Natural killer cell (primary cell): ENCODE measurements around the gene JOSD2. TPM values are rescaled to one million over a fixed set of nuclear protein-coding genes. Genes with fewer than 3 reads are reported as not detected.

Experiments
- ATAC-seq, 3 donors: fragments of 150-1000 bp in 2 of 3; fragments of 200-7000 bp in 1 of 3; cut with Tn5 transposase; 1 replicate in 1 of 3; 2 replicates in 2 of 3; pipeline ENCODE4 v1.10.0; 2021; ENCODE audit warnings: mild to moderate bottlenecking in 2 of 3, moderate library complexity in 2 of 3
- DNase-seq, 2 donors: peaks; one replicate each; pipeline versions ENCODE4 v3.0.0 to v3.0.0-alpha.2; 2013 to 2021; ENCODE audit warnings: mixed read lengths in 1 of 2
- H3K27ac ChIP-seq: one replicate; pipeline ENCODE4 v1.5.1; 2013; ENCODE audit warnings: mild to moderate bottlenecking, low read length
- H3K27me3 ChIP-seq: one replicate; pipeline ENCODE4 v1.6.1; 2013; ENCODE audit warnings: low read length; ENCODE audit not compliant: control insufficient read depth, insufficient read depth
- H3K36me3 ChIP-seq: one replicate; pipeline ENCODE4 v1.6.1; 2013; ENCODE audit warnings: low read length; ENCODE audit not compliant: control insufficient read depth, insufficient read depth
- H3K4me1 ChIP-seq: one replicate; pipeline ENCODE4 v1.6.1; 2013; ENCODE audit warnings: low read length; ENCODE audit not compliant: control insufficient read depth, insufficient read depth
- H3K4me3 ChIP-seq: one replicate; pipeline ENCODE4 v1.5.1; 2013; ENCODE audit warnings: low read length
- H3K9me3 ChIP-seq: one replicate; pipeline ENCODE4 v1.6.1; 2013; ENCODE audit warnings: low read length; ENCODE audit not compliant: control insufficient read depth, insufficient read depth
- H3K27ac Mint-ChIP-seq, 2 donors: one replicate each; pipeline ENCODE4 v1.8.0; 2022; ENCODE audit warnings: mild to moderate bottlenecking in 2 of 2, mixed read lengths in 2 of 2, moderate library complexity in 1 of 2
- H3K27me3 Mint-ChIP-seq, 2 donors: one replicate each; pipeline ENCODE4 v1.8.0; 2022; ENCODE audit warnings: low read depth in 2 of 2, mixed read lengths in 2 of 2
- H3K36me3 Mint-ChIP-seq: one replicate; pipeline ENCODE4 v1.8.0; 2022; ENCODE audit warnings: mixed read lengths
- H3K4me1 Mint-ChIP-seq, 2 donors: one replicate each; pipeline ENCODE4 v1.8.0; 2022; ENCODE audit warnings: mixed read lengths in 2 of 2
- H3K4me3 Mint-ChIP-seq: one replicate; pipeline ENCODE4 v1.8.0; 2022; ENCODE audit warnings: mild to moderate bottlenecking, moderate library complexity, mixed read lengths
- H3K9me3 Mint-ChIP-seq, 2 donors: one replicate each; pipeline ENCODE4 v1.8.0; 2022; ENCODE audit warnings: mixed read lengths in 2 of 2
- WGBS: methylation state at CpG from one replicate; pipeline ENCODE4 v1.1.7; 2013; ENCODE audit warnings: missing lambda C conversion rate; ENCODE audit not compliant: insufficient coverage; 5-methylcytosine and 5-hydroxymethylcytosine counted together
- intact Hi-C: fragments of 100-400 bp; cut with micrococcal nuclease; formaldehyde crosslinking; loops from one replicate; pipeline ENCODE4 v1.14.2; 2022
- total RNA-seq, 4 donors: library from RNA; stranded (reverse); fragments of 120-200 nt in 1 of 4; gene quantifications; one replicate each; pipeline versions ENCODE4 v1.2.3 to v1.2.4, GENCODE V29; 2013 to 2022
- TF ChIP-seq, protein P1 (sequence below): fragments of 200-600 bp; IDR thresholded peaks from one replicate; pipeline ENCODE4 v1.8.0; 2022; ENCODE audit warnings: antibody characterized with exemption

JOSD2 gene
- total RNA-seq, 3 donors from 2014 or later (not counting 1 experiment from before 2014, with no cell fraction given): 18.8 to 22.0 (median 20.3) TPM

DNA sequence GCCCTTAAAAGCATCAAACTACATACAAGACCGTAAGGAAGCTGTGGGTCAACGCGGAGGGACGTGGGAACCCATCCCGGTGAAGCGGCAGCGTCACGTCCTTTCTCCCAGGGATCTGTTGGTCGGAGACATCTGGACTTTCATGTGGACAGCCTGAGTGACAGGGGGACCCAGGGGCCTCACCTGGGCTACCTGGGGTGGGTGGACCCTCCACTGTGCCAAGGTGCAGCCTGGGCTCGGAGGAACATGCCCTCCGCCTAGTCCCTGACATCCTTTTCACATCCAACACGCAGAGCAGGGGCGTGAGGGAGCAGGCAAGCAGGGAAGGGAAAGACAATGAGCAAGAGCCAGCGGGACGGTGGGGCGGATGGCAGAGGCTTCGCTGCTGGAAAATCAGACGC lies 20.6 kb downstream of the JOSD2 start:
- Mint-ChIP-seq H3K36me3 (no peaks in the 10 kb centered on the region), H3K27ac (no peak overlapping the region)

DNA sequence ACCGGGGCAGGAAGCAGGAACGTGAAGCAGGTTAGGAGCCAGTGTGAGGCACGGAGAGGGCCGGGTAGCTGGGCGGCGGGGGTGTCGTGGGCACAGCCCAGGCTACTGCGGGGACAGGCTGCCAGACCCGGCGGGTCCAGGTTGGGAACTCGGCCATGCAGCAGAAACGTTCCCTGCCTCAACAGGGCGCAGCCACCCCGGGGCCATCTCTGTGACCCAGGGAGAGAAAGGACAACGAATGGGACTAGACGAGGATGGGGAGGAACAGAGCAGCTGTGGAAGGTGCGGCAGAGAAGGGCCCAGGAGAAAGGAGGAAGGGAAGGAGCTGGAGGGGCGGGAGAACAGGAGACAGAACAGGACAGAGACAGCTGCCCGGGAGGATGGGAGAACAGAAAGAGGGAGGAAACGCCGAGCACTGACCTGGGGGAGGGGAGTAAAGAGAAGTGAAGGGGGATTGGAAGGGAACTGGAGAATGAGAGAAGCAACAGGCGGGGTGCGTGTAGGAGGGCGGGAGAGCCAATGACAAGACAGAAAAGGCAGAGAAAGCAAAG lies 21.5 kb downstream of the JOSD2 start:
- TF ChIP-seq, protein P1, sequence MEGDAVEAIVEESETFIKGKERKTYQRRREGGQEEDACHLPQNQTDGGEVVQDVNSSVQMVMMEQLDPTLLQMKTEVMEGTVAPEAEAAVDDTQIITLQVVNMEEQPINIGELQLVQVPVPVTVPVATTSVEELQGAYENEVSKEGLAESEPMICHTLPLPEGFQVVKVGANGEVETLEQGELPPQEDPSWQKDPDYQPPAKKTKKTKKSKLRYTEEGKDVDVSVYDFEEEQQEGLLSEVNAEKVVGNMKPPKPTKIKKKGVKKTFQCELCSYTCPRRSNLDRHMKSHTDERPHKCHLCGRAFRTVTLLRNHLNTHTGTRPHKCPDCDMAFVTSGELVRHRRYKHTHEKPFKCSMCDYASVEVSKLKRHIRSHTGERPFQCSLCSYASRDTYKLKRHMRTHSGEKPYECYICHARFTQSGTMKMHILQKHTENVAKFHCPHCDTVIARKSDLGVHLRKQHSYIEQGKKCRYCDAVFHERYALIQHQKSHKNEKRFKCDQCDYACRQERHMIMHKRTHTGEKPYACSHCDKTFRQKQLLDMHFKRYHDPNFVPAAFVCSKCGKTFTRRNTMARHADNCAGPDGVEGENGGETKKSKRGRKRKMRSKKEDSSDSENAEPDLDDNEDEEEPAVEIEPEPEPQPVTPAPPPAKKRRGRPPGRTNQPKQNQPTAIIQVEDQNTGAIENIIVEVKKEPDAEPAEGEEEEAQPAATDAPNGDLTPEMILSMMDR: no peak
- Histone ChIP-seq H3K36me3 (no peaks in the 10 kb centered on the region), H3K4me3 (no peak overlapping the region), H3K4me1 (peaks cover 12% of the 10 kb centered on the region), H3K27ac (no peak overlapping the region), H3K9me3 (no peaks in the 10 kb centered on the region), H3K27me3 (no peaks in the 10 kb centered on the region)
- no peaks in the 10 kb centered on the region for H3K36me3 Mint-ChIP-seq
- ATAC-seq (no peak), DNase-seq (no peak)
- H3K27me3 Mint-ChIP-seq: no peaks in the 10 kb centered on the region
- H3K4me3 Mint-ChIP-seq: no peak overlapping the region
- intact Hi-C loops: no loop called here
- H3K4me1 Mint-ChIP-seq: peaks cover 5 to 42% of the 10 kb centered on the region in 2 donors
- WGBS: 90% methylated on average over 24 of the region's 24 CpGs
- no peaks in the 10 kb centered on the region for H3K9me3 Mint-ChIP-seq
- no peak overlapping the region for H3K27ac Mint-ChIP-seq

More for the DNA sequence above, 20.6 kb downstream of the JOSD2 start:
- no peak overlapping the region for H3K4me3 ChIP-seq
- H3K27ac ChIP-seq: no peak overlapping the region
- H3K4me1 Mint-ChIP-seq: peaks cover 5 to 39% of the 10 kb centered on the region in 2 donors
- TF ChIP-seq, protein P1: no peak
- no peaks in the 10 kb centered on the region for H3K27me3 Mint-ChIP-seq
- no peaks in the 10 kb centered on the region for H3K9me3 Mint-ChIP-seq
- WGBS: 98% methylated on average over 17 of the region's 18 CpGs
- DNase-seq (no peak), ATAC-seq (no peak)
- H3K9me3 ChIP-seq: no peaks in the 10 kb centered on the region
- H3K4me1 ChIP-seq: peaks cover 12% of the 10 kb centered on the region
- intact Hi-C loops: no loop called here
- no peaks in the 10 kb centered on the region for H3K27me3 ChIP-seq
- no peaks in the 10 kb centered on the region for H3K36me3 ChIP-seq
- H3K4me3 Mint-ChIP-seq: no peak overlapping the region

DNA sequence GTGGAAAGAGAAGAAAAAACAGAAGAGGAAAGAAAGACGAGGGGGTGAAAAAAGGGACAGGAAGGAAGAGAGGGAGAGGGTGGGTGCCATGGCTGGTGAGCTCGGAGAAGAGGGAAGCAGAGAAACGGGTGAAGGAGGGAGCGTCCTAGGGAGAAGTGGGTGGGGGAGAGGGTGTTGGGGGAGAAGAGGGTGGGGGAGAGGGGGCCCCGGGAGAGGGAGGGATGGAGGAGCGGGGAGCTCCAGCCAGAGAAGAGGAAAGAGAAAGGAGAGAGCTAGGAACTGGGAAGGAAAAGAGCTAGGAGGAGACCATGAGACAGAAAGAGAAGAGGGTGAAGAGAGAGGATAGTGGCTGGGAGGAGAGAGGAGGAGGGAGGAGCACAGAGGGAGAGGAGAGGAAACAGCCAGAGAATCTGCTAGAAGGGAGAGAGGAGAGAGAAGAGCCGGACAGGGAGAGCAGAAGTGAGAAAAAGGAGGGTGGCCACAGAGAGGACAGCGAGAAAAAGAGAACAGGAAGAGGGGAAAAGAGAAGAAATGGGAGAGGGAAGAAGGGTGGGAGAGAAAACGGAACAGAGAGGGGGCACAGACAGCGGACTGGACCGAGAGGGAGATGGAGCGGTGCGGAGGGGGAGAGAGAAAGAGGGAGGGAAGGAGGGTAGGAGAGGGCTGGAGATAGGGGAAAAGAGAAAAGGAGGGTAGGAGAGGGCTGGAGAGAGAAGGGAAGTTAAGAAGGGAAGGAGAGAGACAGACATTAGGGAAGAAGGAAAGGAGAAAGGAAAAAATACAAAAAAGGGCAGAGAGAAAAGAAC lies 22.4 kb downstream of the JOSD2 start:
- no peaks in the 10 kb centered on the region for H3K27me3 Mint-ChIP-seq
- H3K27me3 ChIP-seq: no peaks in the 10 kb centered on the region
- peaks cover 5 to 42% of the 10 kb centered on the region in 2 donors for H3K4me1 Mint-ChIP-seq
- DNase-seq (no peak), ATAC-seq (no peak)
- H3K27ac Mint-ChIP-seq: no peak overlapping the region
- no peaks in the 10 kb centered on the region for H3K36me3 ChIP-seq
- H3K4me3 Mint-ChIP-seq: no peak overlapping the region
- H3K9me3 Mint-ChIP-seq: no peaks in the 10 kb centered on the region
- intact Hi-C loops: no loop called here
- TF ChIP-seq, protein P1: no peak
- H3K9me3 ChIP-seq: no peaks in the 10 kb centered on the region
- H3K4me3 ChIP-seq: no peak overlapping the region
- H3K4me1 ChIP-seq: peaks cover 12% of the 10 kb centered on the region
- no peak overlapping the region for H3K27ac ChIP-seq
- 47% methylated on average over 13 of the region's 13 CpGs for WGBS
- H3K36me3 Mint-ChIP-seq: no peaks in the 10 kb centered on the region
